Mucosa of descending colon (tissue), 3 donors: Measurements from ENCODE around the gene CAV2. TPM values are rescaled to one million over a fixed set of nuclear protein-coding genes. Genes with fewer than 3 reads are reported as not detected.

ENCODE experiments used
- ATAC-seq: fragments of 200-7000 bp; cut with Tn5 transposase; one replicate; pipeline ENCODE4 v1.9.1; 2020; ENCODE audit warnings: mild to moderate bottlenecking, moderate library complexity
- DNase-seq, 3 donors: peaks; one replicate each; pipeline ENCODE4 v3.0.0-alpha.2; 2020
- H3K36me3 ChIP-seq: fragments of 200-600 bp; one replicate; pipeline ENCODE4 v1.8.0; 2021; ENCODE audit warnings: low read depth, mild to moderate bottlenecking
- H3K4me1 ChIP-seq: fragments of 200-600 bp; one replicate; pipeline ENCODE4 v1.8.0; 2021; ENCODE audit warnings: low read depth, mild to moderate bottlenecking
- H3K4me3 ChIP-seq: fragments of 200-600 bp; one replicate; pipeline ENCODE4 v1.8.0; 2021; ENCODE audit warnings: mild to moderate bottlenecking
- H3K9me3 ChIP-seq: fragments of 200-600 bp; one replicate; pipeline ENCODE4 v1.8.0; 2021; ENCODE audit warnings: mild to moderate bottlenecking
- intact Hi-C, 2 donors: fragments of 100-400 bp; cut with DNase I in 1 of 2; cut with micrococcal nuclease in 1 of 2; formaldehyde crosslinking; loops; one replicate each; pipeline versions ENCODE4 v1.11.0 to v1.11.1; 2022; cut with DNase I, micrococcal nuclease
- total RNA-seq, 3 donors: library from RNA; stranded (reverse); fragmentation: NEBNext Ultra II Directional in 2 of 3; extraction: Animal tissue kit (Norgen Biotek cat#: 25700) in 2 of 3; gene quantifications; one replicate each; pipeline versions ENCODE4 v1.2.1 to v1.2.4, GENCODE V29; 2021 to 2023
- TF ChIP-seq, protein P1 (sequence below): fragments of 200-600 bp; IDR thresholded peaks from one replicate; pipeline ENCODE4 v1.8.0; 2022; ENCODE audit warnings: antibody characterized with exemption, mild to moderate bottlenecking
- donor health status: DM: no; HTN: no; CAD: no; lungs with moderate emphysema.
- donor health status: DM: no; HTN: no; CAD: no.
- donor health status: DM: no; HTN: yes; CAD: no.

The CAV2 gene
- total RNA-seq, 3 donors from 2014 or later, result 6.3 to 42.4 (median 10.2) TPM

DNA sequence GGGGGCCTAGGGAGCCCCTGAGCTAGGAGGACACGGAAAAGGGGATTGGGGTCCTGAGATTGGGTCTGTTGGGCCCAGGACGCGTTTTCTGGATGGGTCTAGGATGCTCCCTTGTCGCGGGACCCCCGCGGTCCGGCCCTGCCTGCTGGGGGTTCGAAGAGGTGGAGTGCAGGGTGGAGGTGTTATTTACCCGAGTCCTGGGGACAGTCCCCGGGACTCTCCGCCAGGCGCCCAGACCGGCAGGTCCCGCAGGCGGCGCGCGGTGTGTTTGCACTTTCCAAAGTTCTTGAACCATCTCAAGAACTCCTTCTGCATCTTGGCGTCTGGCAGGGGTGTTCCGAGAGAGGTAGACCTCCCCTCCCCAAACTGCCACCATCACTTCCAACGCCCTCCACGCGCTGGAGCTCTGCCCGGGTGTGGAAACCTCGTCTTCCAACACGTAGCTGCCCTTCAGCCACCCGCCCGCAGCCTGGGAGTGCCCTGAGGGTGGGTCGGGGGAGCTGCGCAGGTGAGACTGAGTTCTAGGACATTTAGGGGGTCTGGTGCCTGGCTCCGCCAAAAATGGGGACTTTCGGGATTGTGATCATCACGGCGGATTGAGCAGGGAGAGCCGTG, 25.9 kb downstream of the CAV2 start:
- TF ChIP-seq, protein P1, sequence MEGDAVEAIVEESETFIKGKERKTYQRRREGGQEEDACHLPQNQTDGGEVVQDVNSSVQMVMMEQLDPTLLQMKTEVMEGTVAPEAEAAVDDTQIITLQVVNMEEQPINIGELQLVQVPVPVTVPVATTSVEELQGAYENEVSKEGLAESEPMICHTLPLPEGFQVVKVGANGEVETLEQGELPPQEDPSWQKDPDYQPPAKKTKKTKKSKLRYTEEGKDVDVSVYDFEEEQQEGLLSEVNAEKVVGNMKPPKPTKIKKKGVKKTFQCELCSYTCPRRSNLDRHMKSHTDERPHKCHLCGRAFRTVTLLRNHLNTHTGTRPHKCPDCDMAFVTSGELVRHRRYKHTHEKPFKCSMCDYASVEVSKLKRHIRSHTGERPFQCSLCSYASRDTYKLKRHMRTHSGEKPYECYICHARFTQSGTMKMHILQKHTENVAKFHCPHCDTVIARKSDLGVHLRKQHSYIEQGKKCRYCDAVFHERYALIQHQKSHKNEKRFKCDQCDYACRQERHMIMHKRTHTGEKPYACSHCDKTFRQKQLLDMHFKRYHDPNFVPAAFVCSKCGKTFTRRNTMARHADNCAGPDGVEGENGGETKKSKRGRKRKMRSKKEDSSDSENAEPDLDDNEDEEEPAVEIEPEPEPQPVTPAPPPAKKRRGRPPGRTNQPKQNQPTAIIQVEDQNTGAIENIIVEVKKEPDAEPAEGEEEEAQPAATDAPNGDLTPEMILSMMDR, result no peak
- peak; percentile 50 for ATAC-seq

GRCh38 chr7:116525913-116526861, 26.6 kb downstream of the CAV2 start:
- TF ChIP-seq, protein P1, result peak; percentile 88
- ATAC-seq (peak; percentile 93), DNase-seq (peak; percentile 67 to 83 (median 76))
- no peaks in the 10 kb centered on the region for H3K9me3 ChIP-seq
- peaks cover 13% of the 10 kb centered on the region for H3K4me1 ChIP-seq
- H3K4me3 ChIP-seq, result peak overlapping the region; percentile 14
- intact Hi-C loops, result loop anchor here in 1 of 2 donors (10.0 kb wide), 1 partner anchor 261 kb away; no protein-coding TSS in a partner anchor
- no peaks in the 10 kb centered on the region for H3K36me3 ChIP-seq

More for the DNA sequence above, 25.9 kb downstream of the CAV2 start:
- Histone ChIP-seq H3K36me3 (no peaks in the 10 kb centered on the region), H3K4me1 (peaks cover 13% of the 10 kb centered on the region), H3K4me3 (peak overlapping the region; percentile 14), H3K9me3 (no peaks in the 10 kb centered on the region)
- peak; percentile 34 to 64 (median 59) for DNase-seq
- intact Hi-C loops, result loop anchor here in 1 of 2 donors (10.0 kb wide), 1 partner anchor 261 kb away; no protein-coding TSS in a partner anchor

DNA sequence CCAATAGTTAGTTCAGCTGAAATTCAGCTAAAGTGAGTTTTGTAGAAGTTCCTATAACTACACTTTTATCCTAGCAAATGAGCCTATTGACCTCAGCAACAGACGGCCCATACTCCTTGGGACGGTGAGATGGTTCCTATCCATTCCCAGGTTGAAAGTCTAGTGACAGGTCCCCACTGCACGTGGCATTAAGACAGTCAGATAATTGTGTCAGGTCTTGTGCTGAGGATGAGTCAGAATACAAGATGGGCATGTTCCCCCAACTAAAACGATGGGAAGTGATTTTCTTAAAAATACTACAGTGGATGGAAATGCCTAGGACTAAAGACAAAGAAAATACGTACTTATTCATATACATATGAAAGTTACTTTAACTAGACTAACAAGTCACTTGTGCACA, 27.4 kb downstream of the CAV2 start:
- no peaks in the 10 kb centered on the region for H3K36me3 ChIP-seq
- H3K4me1 ChIP-seq, result peaks cover 13% of the 10 kb centered on the region
- H3K4me3 ChIP-seq, result no peak overlapping the region
- H3K9me3 ChIP-seq, result no peaks in the 10 kb centered on the region
- TF ChIP-seq, protein P1, result no peak
- DNase-seq (no peak), ATAC-seq (no peak)
- intact Hi-C loops, result loop anchor here in 1 of 2 donors (10.0 kb wide), 1 partner anchor 262 kb away; no protein-coding TSS in a partner anchor

DNA sequence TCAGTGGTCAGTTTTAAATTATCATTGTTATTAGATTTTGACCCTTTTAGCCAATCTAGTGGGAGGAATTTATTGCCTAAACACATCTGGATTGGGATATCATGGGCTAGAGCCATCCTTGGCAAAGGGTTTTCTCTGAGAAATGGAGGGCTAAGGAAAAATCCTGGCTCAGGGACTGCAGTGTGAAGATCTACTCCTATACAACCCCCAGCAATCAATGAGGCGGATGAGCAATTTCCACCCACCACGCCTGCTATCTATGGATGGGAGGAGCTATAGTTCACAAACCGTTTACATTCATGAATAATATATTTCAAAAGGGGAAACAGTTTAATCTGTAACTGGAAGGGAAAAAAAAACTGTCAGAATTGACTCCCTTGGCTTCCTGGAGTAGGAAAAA, 28.0 kb downstream of the CAV2 start:
- no peaks in the 10 kb centered on the region for H3K9me3 ChIP-seq
- H3K4me1 ChIP-seq, result peaks cover 13% of the 10 kb centered on the region
- no peaks in the 10 kb centered on the region for H3K36me3 ChIP-seq
- ATAC-seq (no peak), DNase-seq (no peak)
- intact Hi-C loops, result loop anchor here in 1 of 2 donors (10.0 kb wide), 1 partner anchor 263 kb away; no protein-coding TSS in a partner anchor
- no peak overlapping the region for H3K4me3 ChIP-seq
- TF ChIP-seq, protein P1, result no peak

DNA sequence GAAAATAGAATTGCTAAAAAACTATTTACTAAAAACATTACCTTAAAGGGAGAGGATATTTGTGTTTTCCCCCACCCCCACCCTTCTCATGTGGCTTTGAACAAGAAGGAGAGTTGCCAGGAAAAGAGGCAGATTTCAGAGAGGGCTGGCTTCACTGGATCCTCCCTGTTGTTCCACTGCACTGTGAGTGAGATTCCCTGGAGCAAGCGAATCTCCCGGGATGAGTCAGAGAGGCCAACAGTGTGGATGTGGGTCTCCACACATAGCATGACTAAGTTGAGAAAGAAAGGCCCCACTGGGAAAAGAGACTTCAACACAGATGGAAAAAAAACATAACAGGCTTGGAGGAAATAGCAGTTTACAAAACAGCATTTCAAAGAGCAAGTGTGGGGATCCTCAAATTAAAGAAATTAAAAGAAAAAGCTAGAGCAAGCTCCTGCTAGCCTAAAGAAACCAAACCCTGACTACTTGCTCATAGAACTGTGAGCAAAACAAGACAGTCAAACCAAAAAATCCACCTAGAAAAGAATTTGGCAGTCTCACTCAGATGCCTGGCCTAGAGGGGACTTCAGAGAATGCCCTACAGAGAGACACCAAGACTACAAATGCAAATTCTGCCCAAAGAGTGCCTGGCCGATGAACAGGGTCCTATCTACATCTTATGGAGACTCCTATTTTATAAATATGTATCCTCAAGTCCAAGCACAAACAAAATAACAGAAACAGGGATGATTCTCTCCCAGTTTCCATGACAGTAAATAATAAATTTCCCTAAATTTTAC, 28.7 kb downstream of the CAV2 start:
- H3K9me3 ChIP-seq, result no peaks in the 10 kb centered on the region
- H3K4me3 ChIP-seq, result no peak overlapping the region
- no peaks in the 10 kb centered on the region for H3K36me3 ChIP-seq
- intact Hi-C loops, result loop anchor here in 1 of 2 donors (10.0 kb wide), 1 partner anchor 263 kb away; no protein-coding TSS in a partner anchor
- ATAC-seq (peak; percentile 11), DNase-seq (peak in 2 of 3 donors; percentile 17 to 45)
- TF ChIP-seq, protein P1, result no peak
- peaks cover 15% of the 10 kb centered on the region for H3K4me1 ChIP-seq
